Endothelial cell of umbilical vein (primary cell): ENCODE results near the gene SARS2. TPM values are rescaled to one million over a fixed set of nuclear protein-coding genes. Genes with fewer than 3 reads are reported as not detected.

Experiments
- BruUV-seq: library from RNA; stranded (reverse); fragments of 400-500 nt; replicated peaks from 2 replicates; lab custom pipeline; 2021; lab: Mats Ljungman, UMichigan
- CTCF ChIA-PET: fragments of 300-600, 350-600 bp; sonication (Branson Sonifier 250); formaldehyde crosslinking; loops from one replicate; lab custom pipeline; 2021; ENCODE audit warnings: antibody characterized with exemption, inconsistent platforms; lab: Charles Lee
- POLR2A ChIA-PET: fragments of 300-600, 350-600 bp; sonication (Branson Sonifier 250); formaldehyde crosslinking; loops from one replicate; lab custom pipeline; 2021; ENCODE audit warnings: antibody characterized with exemption, inconsistent platforms; lab: Charles Lee
- DNase-seq: peaks from one replicate; pipeline ENCODE4 v3.0.0-alpha.2; 2011; ENCODE audit warnings: low read depth, low spot score
- FAIRE-seq: peaks from 2 replicates; lab custom pipeline; 2011; peaks lifted over from hg19 to GRCh38; lab: Jason Lieb, UNC
- H2AFZ ChIP-seq: 2 replicates; pipeline ENCODE4 v1.6.0; 2012; ENCODE audit warnings: low read depth, low read length, control low read depth, inconsistent platforms
- H3K27ac ChIP-seq: 2 replicates; pipeline ENCODE4 v1.5.1; 2011; ENCODE audit warnings: low read depth, mild to moderate bottlenecking, control low read depth, low read length, moderate library complexity; ENCODE audit not compliant: insufficient read depth
- H3K27me3 ChIP-seq, 2 experiments: 2 replicates each; pipeline versions ENCODE4 v1.6.0 to v1.6.1; 2011; ENCODE audit warnings: low read length in 2 of 2, mixed read lengths in 1 of 2; ENCODE audit not compliant: control insufficient read depth in 2 of 2, insufficient read depth in 2 of 2
- H3K36me3 ChIP-seq, 2 experiments: 2 replicates in 1 of 2; 3 replicates in 1 of 2; pipeline ENCODE4 v1.5.1; 2011; ENCODE audit warnings: low read length in 2 of 2, mild to moderate bottlenecking in 1 of 2, moderate library complexity in 1 of 2; ENCODE audit not compliant: control insufficient read depth in 2 of 2, insufficient read depth in 2 of 2; ENCODE audit errors: extremely low read depth in 1 of 2
- H3K4me1 ChIP-seq: 3 replicates; pipeline ENCODE4 v1.5.1; 2011; ENCODE audit warnings: mild to moderate bottlenecking, low read length; ENCODE audit not compliant: control insufficient read depth, insufficient read depth; ENCODE audit errors: extremely low read depth
- H3K4me2 ChIP-seq: 2 replicates; pipeline ENCODE4 v1.6.1; 2011; ENCODE audit warnings: low read length, control low read depth, mixed read lengths; ENCODE audit not compliant: insufficient read depth
- H3K4me3 ChIP-seq, 3 experiments: fragments of 200-600 bp in 1 of 3; sonication (generic), shearing (Covaris generic) in 1 of 3; replicated peaks in 1 of 3; 2 replicates each; pipeline ENCODE4 v1.5.1; 2011 to 2016; ENCODE audit warnings: control low read depth in 3 of 3, low read length in 3 of 3, mild to moderate bottlenecking in 2 of 3, inconsistent platforms in 1 of 3, low read depth in 1 of 3, moderate library complexity in 1 of 3; ENCODE audit not compliant: insufficient read depth in 1 of 3
- H3K79me2 ChIP-seq: 2 replicates; pipeline ENCODE4 v1.6.0; 2012; ENCODE audit warnings: low read length, inconsistent platforms; ENCODE audit not compliant: control insufficient read depth, insufficient read depth
- H3K9ac ChIP-seq: replicated peaks from 2 replicates; pipeline ENCODE3; 2011; ENCODE audit warnings: low read length, control low read depth; ENCODE audit not compliant: insufficient read depth; ENCODE audit errors: extremely low read depth
- H3K9me1 ChIP-seq: replicated peaks from 3 replicates; pipeline ENCODE4 v1.6.0; 2011; ENCODE audit warnings: mild to moderate bottlenecking, low read length; ENCODE audit not compliant: control insufficient read depth, insufficient read depth; ENCODE audit errors: extremely low read depth
- H3K9me3 ChIP-seq: replicated peaks from 2 replicates; pipeline ENCODE4 v1.5.1; 2012; ENCODE audit warnings: low read length, inconsistent platforms; ENCODE audit not compliant: control insufficient read depth, insufficient read depth
- H4K20me1 ChIP-seq: replicated peaks from 2 replicates; pipeline ENCODE3; 2011; ENCODE audit warnings: mild to moderate bottlenecking, low read length; ENCODE audit not compliant: control insufficient read depth, insufficient read depth; ENCODE audit errors: extremely low read depth
- EZH2 ChIP-seq: IDR thresholded peaks from 2 replicates; pipeline ENCODE4 v1.6.1; 2012; ENCODE audit warnings: borderline replicate concordance, low read depth, mild to moderate bottlenecking, moderate library complexity, low read length, inconsistent platforms; ENCODE audit not compliant: severe bottlenecking
- FOS ChIP-seq: IDR thresholded peaks from 2 replicates; pipeline ENCODE4 v1.6.1; 2011; ENCODE audit warnings: mild to moderate bottlenecking, low read length, moderate library complexity, borderline replicate concordance; ENCODE audit not compliant: insufficient read depth
- GATA2 ChIP-seq: IDR thresholded peaks from 2 replicates; pipeline ENCODE4 v1.7.0; 2011; ENCODE audit warnings: low read depth, mild to moderate bottlenecking, moderate library complexity, mixed read lengths, low read length; ENCODE audit not compliant: insufficient read length, insufficient read depth
- JUN ChIP-seq: IDR thresholded peaks from 2 replicates; pipeline ENCODE4 v1.6.1; 2011; ENCODE audit warnings: borderline replicate concordance, low read depth; ENCODE audit not compliant: insufficient read length, insufficient read depth
- MYC ChIP-seq: IDR thresholded peaks from one replicate; pipeline ENCODE4 v1.6.1; 2011; ENCODE audit warnings: mild to moderate bottlenecking, low read depth, low read length
- POLR2A ChIP-seq: IDR thresholded peaks from 2 replicates; pipeline ENCODE4 v1.6.1; 2012; ENCODE audit warnings: low read depth, mild to moderate bottlenecking, control low read depth, low read length
- POLR2AphosphoS5 ChIP-seq: IDR thresholded peaks from 2 replicates; pipeline ENCODE4 v1.6.1; 2012; ENCODE audit warnings: low read depth, mild to moderate bottlenecking, control low read depth, low read length, moderate library complexity; ENCODE audit not compliant: insufficient read depth
- dilution Hi-C: fragments of 300-500 bp; cut with MboI; formaldehyde crosslinking; loops from one replicate; pipeline ENCODE4 v1.15.0; 2019; ENCODE audit warnings: low sequenced_read_pairs; ENCODE audit not compliant: extremely low pct_ligation_motif_present
- intact Hi-C: fragments of 100-400 bp; cut with micrococcal nuclease; formaldehyde crosslinking; loops from one replicate; pipeline ENCODE4 v1.10.0; 2022
- polyA plus RNA-seq, 4 experiments: library from polyadenylated mRNA; depleted of rRNA in 3 of 4; stranded (reverse) in 3 of 4; unstranded in 1 of 4; fragments of >200 nt; gene quantifications; 2 replicates each; pipeline versions ENCODE4 v1.2.1 to v1.2.3, GENCODE V29; 2011 to 2012; ENCODE audit warnings: missing spikeins in 1 of 4
- total RNA-seq: library from RNA; stranded (reverse); gene quantifications from 2 replicates; pipeline ENCODE4 v1.2.3, GENCODE V29; 2021
- TF ChIP-seq, protein P1 (sequence below): IDR thresholded peaks from 2 replicates; pipeline ENCODE4 v1.6.1; 2011; ENCODE audit not compliant: insufficient read depth, insufficient read length
- TF ChIP-seq, protein P2 (sequence below), 2 donors: IDR thresholded peaks; 1 replicate in 1 of 2; 2 replicates in 1 of 2; pipeline ENCODE4 v1.5.1; 2011; ENCODE audit warnings: low read length in 2 of 2, mild to moderate bottlenecking in 2 of 2, moderate library complexity in 2 of 2, control low read depth in 1 of 2, inconsistent platforms in 1 of 2, low read depth in 1 of 2; ENCODE audit not compliant: insufficient read depth in 1 of 2; ENCODE audit errors: extremely low read depth in 1 of 2

Gene SARS2
- total and polyA plus RNA-seq, 2 donors (not counting 3 experiments of a cell fraction or from before 2014, with no cell fraction given): 40.3 to 43.7 TPM

DNA sequence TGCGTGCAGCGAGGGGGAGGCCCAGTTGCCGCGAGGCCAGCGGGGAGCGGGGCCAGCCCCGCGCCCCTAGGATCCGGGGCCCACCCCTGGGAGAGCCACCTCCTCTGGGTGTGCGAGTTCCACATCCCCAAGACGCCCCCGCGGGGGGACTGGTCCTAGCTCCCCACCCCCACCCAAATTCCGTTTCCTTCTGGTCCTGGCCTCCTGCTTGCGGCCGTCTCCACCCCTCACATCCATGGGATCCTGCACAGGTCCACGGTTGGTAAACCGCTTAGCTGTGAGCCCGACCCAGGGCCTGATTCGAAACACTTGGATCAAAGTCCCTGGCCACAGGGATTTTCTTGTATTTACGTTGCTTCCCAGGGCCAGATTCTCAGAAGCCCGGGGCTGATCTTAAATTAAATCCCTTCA is 45.3 kb upstream of the SARS2 start:
- H3K9ac ChIP-seq: peak overlapping the region; percentile 49
- TF ChIP-seq EZH2 (no peak), FOS (no peak), POLR2AphosphoS5 (no peak), POLR2A (peak; percentile 3)
- TF ChIP-seq, protein P1, sequence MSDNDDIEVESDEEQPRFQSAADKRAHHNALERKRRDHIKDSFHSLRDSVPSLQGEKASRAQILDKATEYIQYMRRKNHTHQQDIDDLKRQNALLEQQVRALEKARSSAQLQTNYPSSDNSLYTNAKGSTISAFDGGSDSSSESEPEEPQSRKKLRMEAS: no peak
- peaks cover 9% of the 10 kb centered on the region for H3K79me2 ChIP-seq
- no peaks in the 10 kb centered on the region for H3K9me1 ChIP-seq
- no peaks in the 10 kb centered on the region for H3K9me3 ChIP-seq
- ChIA-PET CTCF (interaction anchor here (0.7 to 4.5 kb wide), 13 partner anchors 9 to 339 kb away, joined by 3 to 39 read pairs (median 5); partner anchors contain the start of gene FBXO27), POLR2A (interaction anchor here (0.5 kb wide), 1 partner anchor 13 kb away, joined by 4 read pairs; no protein-coding TSS in a partner anchor)
- peak overlapping the region; percentile 56 for H2AFZ ChIP-seq
- DNase-seq: peak; percentile 40
- H3K36me3 ChIP-seq: no peaks in the 10 kb centered on the region
- dilution Hi-C loops (no loop called here), intact Hi-C loops (loop anchor here (1.0 to 2.0 kb wide), 2 partner anchors 17 to 357 kb away; partner anchors contain the start of gene EIF3K)
- H3K4me2 ChIP-seq: peak overlapping the region; percentile 74
- no TSS peak for BruUV-seq
- FAIRE-seq: peak; percentile 81
- peak overlapping the region; percentile 37 to 55 (median 48) for H3K4me3 ChIP-seq
- H3K27ac ChIP-seq: peak overlapping the region; percentile 36
- no peaks in the 10 kb centered on the region for H4K20me1 ChIP-seq
- H3K4me1 ChIP-seq: peaks cover 14% of the 10 kb centered on the region
- no peaks in the 10 kb centered on the region for H3K27me3 ChIP-seq

DNA sequence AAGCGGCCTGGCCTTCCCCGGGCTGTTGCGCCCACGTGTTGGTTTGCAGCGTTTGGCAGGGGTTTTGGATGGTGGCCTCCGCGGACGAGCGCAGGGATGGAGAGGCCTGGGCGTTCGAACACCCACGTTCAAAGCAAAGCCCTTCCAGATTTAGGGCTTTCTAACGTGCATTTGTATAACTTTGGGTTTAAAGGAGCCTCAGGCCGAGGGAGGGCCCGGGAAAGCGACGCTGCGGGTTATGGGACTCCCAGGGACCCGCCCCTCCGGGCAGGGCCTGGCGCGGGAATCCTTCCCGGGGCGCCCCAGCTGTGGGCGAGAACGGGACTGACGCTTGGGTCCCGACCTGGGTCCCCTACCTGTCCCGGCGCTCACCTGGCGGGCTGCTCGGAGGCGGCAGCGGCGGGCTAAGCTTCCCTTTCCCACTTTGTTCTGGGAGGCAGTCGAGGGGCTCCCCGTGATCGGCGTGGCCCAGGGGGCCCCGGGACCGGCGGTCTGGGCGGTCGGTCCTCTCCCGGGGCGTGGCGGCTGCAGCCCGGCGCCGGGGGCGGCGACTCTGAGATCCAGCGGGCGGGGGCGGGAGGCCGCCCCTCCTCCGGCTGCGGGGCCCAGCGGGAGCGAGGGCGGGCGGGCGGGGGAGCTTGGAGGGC is 44.8 kb upstream of the SARS2 start, which contains the start of gene FBXO17:
TSS of gene FBXO17 (minus strand) at position 529 of the 647 bp plus-strand sequence. CDS start 25,423 bp downstream, outside the sequence.
- Histone ChIP-seq H3K27me3 (no peaks in the 10 kb centered on the region), H3K9me3 (no peaks in the 10 kb centered on the region), H3K9me1 (no peaks in the 10 kb centered on the region), H4K20me1 (no peaks in the 10 kb centered on the region), H3K4me2 (peak within 1 kb of the TSS; percentile 83), H3K9ac (peak within 1 kb of the TSS; percentile 49), H3K36me3 (no peaks in the 10 kb centered on the region), H3K79me2 (peaks cover 9% of the 10 kb centered on the region), H2AFZ (peak within 1 kb of the TSS; percentile 87), H3K27ac (peak within 1 kb of the TSS; percentile 47), H3K4me1 (peaks cover 14% of the 10 kb centered on the region), H3K4me3 (peak within 1 kb of the TSS; percentile 48 to 65 (median 48))
- intact Hi-C loops (loop anchor here (2.0 kb wide), 1 partner anchor 357 kb away; the partner anchor contains the start of gene EIF3K), dilution Hi-C loops (no loop called here)
- ChIA-PET POLR2A (no interaction called here), CTCF (interaction anchor here (0.7 to 4.5 kb wide), 14 partner anchors 9 to 339 kb away, joined by 3 to 39 read pairs (median 4); partner anchors contain the start of genes FBXO27, MRPS12 and SARS2)
- TF ChIP-seq MYC: peak; percentile 79
- TF ChIP-seq, protein P1: peak; percentile 80
- TF ChIP-seq JUN: no peak
- TF ChIP-seq GATA2: no peak
- no peak for TF ChIP-seq FOS
- TF ChIP-seq, protein P2, sequence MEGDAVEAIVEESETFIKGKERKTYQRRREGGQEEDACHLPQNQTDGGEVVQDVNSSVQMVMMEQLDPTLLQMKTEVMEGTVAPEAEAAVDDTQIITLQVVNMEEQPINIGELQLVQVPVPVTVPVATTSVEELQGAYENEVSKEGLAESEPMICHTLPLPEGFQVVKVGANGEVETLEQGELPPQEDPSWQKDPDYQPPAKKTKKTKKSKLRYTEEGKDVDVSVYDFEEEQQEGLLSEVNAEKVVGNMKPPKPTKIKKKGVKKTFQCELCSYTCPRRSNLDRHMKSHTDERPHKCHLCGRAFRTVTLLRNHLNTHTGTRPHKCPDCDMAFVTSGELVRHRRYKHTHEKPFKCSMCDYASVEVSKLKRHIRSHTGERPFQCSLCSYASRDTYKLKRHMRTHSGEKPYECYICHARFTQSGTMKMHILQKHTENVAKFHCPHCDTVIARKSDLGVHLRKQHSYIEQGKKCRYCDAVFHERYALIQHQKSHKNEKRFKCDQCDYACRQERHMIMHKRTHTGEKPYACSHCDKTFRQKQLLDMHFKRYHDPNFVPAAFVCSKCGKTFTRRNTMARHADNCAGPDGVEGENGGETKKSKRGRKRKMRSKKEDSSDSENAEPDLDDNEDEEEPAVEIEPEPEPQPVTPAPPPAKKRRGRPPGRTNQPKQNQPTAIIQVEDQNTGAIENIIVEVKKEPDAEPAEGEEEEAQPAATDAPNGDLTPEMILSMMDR (IDR thresholded peaks at IDR 0.05; ENCODE audit: extremely low read depth in 1 of 2, insufficient read depth in 1 of 2, low read depth in 1 of 2, low read length in 2 of 2): no peak
- TF ChIP-seq POLR2AphosphoS5: peak; percentile 41
- TF ChIP-seq EZH2: no peak
- TF ChIP-seq POLR2A: peak; percentile 75
- DNase-seq (peak; percentile 53), FAIRE-seq (peak; percentile 83)
- TSS peak; percentile 63 for BruUV-seq
